NT2/D1 (cell line): ENCODE measurements around the gene SLC6A2.

Source experiments
- SUZ12 ChIP-seq: IDR thresholded peaks from 2 replicates; pipeline ENCODE4 v1.6.1; 2011; ENCODE audit not compliant: insufficient read length, insufficient read depth; ENCODE audit errors: extremely low read depth
- YY1 ChIP-seq: IDR thresholded peaks from 2 replicates; pipeline ENCODE4 v1.6.1; 2011; ENCODE audit not compliant: insufficient read length, insufficient read depth
- ZNF274 ChIP-seq: IDR thresholded peaks from 2 replicates; pipeline ENCODE4 v1.6.1; 2011; ENCODE audit warnings: mild to moderate bottlenecking, low read depth, low read length

DNA sequence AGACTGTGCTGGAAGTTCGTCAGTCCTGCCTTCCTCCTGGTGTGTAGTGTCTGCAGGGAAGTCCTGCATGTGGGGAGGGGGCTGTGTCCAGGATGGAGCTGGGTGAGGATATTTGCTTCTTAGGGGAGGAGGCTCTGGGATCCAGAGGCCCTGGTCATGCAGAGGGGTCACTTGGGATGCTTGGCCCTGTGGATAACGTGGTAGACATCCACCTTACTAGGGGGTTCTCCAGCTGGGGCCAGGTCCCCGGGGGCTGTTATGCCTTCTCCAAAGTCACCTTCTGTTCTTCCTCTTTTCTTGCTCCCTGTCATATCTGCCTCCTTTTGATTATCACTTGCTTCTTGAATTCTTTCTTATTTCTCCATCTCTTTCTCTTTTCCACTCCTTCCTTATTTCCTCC is 43.8 kb downstream of the SLC6A2 start:
- no peak for TF ChIP-seq YY1
- no peak for TF ChIP-seq SUZ12
- no peak for TF ChIP-seq ZNF274
